Activated CD4-positive, alpha-beta T cell treated with anti-CD3 and anti-CD28 coated beads, Interleukin-2, amount 50 U/mL, for 24 hours (primary cell): ENCODE results near the gene ARHGEF7.

ENCODE experiments used
- DNase-seq, 2 donors: peaks; one replicate each; pipeline ENCODE4 v3.0.0-alpha.2; 2020; ENCODE audit warnings: low read depth in 1 of 2, low spot score in 1 of 2

ARHGEF7 gene

DNA sequence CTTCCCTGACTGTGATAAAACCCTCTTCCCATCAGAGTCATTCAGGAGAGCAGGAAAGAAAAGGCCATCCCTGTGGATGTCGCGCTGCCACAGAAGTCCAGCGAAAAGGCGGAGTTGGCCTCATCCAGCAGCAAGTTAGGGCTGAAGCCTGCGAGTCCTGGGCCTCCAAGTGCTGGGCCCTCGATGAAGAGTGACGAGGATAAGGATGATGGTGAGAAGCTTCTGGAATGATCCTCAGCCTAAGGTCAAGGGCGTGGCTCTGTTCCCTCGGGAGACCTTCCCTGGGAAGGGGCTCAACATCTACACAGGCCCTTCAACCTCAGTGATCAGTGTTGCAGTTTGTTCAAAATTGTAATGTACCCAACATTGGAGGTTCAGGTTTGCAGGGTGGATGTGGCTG lies 227.6 kb downstream of the ARHGEF7 start:
- DNase-seq, result no peak

DNA sequence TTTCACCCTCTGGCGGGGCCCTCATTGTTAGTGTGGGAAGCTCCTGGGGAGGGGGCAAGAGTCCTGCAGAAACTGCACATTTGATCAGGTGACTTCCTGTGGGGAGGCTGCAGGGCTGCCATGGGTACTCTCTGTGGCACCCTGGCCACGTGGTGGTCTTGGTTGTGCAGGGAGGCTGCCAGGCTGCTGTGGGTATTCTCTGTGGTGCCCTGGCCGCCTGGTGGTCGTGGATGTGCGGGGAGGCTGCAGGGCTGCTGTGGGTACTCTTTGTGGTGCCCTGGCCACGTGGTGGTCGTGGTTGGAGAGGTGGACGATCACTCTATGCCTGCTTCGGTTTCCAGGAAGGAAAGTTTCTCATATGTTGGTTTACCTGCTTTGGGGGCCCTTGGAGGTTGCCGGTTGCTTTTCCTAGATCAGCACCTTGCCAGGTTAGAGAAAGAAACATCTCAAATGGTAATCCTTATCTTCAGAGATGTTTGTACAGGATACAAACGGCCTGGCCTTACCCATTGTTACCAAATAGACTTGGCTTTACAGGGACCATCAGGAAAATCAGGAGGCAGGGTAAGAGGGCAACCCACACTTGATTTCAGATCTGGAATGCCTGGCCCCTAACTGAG lies 228.2 kb downstream of the ARHGEF7 start:
- no peak for DNase-seq

DNA sequence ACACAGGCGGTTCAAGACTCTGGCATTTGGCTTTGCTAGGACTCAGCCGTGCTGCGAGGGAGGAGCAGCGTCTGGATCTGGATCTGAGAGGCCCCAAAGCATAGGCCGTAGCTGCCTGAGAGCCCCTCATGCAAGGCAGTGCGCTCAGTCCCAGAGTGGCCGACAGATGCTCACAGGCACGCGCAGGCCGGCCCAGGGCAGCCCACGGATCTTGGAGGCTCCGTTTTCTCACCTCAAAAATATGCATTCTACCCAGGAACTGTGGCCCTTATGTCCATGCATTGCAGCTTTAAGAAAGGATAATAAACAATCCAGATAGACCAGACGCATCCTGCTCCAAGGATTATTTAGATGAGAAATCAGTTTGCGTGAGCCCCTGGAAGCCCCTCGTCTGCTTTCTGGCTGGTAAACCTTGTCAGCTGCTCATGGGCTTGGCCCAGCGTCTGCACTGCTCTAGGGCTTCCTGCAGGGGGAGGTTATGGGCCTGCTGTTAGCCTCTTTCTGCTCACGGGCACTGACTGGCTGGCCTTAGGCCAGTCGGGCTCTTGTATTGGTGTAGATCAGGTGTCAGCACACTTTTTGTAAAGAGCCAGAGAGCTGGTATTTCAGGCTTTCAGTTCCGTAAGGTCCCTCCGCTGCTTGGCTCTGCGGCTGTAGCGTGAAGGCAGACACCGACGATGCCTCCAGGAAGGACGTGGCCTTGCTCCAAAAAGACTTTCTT lies 229.5 kb downstream of the ARHGEF7 start:
- DNase-seq, result no peak

DNA sequence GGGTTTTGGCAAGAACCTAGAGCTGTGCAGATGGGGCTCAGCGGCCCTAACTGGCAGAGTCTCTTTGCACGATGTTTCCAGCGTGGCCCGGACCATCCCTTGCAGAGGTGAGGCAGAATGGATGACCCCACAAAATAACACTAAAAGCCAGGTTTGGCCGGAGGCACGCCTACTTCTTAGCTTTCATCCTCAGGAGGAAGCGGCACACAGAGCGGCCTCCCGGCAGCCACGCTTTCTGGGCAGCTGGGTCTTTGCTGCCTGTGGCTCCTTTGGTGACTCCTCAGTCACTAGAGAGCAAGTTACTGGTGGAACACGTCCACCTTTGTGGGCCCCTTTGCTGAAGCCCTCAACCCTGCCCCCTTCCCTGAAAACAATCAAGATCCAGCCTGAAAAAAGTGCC lies 230.6 kb downstream of the ARHGEF7 start:
- DNase-seq, result no peak

DNA sequence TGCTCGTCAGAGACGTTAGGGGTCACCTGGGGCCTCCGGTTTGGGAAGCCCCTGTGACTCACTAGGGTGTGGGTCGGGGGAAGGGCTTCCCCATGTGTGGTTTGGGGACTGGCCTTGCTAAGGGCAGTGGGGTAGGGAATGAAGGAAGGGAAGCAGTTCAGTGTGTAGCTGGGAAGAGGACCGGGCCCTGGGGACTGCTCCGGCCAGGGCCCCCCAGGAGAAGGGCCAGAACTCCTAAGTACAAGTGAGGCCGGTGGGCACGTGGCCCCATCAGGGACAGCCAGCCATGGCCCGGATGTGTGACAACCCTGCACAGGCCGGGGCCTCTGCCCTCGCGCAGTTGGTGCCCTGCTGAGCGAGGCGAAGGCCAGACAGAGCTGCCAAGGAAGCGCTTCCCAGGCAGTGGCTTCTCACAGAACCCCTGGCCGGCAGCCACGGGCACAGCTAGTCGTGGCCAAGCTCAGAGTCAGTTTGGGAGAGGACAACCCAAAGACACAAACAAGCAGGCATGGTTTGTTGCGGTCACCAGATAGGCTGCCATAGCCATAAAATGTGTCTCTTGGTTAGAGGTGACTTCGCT lies 231.1 kb downstream of the ARHGEF7 start:
- DNase-seq, result no peak

DNA sequence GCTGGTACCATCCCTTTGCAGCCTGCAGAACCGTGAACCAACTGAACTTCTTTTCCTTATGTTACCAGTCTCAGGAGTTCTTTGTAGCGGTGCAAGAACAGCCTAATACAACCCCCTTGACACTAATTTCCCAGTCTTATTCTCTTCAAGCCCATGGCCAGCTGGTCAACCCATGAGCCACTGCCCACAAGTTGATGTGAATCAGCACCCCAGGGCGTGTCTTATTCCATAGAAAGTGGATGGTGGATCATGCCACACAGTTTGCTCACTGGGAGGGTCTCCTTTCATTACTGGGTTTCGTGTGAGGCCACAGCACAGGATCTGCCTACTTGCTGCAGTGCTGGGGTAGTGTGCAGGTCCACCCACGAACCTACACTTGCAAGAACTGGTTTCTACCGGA lies 232.3 kb downstream of the ARHGEF7 start:
- DNase-seq, result no peak

DNA sequence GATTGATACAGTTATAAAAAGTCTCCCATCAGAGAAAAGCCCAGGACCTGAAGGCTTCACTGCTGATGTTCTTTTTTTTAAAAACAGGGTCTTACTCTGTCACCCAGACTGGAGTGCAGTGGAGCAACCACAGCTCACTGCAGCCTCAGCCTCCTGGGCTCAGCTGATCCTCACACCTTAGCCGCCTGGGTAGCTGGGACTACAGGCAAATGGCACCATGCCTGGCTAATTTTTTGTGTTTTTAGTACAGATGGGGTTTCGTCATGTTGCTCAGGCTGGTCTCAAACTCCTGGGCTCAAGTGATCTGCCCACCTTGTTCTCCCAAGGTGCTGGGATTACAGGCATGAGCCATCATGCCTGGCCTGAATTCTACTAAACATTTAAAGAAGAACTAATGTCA lies 238.4 kb downstream of the ARHGEF7 start:
- DNase-seq, result no peak

DNA sequence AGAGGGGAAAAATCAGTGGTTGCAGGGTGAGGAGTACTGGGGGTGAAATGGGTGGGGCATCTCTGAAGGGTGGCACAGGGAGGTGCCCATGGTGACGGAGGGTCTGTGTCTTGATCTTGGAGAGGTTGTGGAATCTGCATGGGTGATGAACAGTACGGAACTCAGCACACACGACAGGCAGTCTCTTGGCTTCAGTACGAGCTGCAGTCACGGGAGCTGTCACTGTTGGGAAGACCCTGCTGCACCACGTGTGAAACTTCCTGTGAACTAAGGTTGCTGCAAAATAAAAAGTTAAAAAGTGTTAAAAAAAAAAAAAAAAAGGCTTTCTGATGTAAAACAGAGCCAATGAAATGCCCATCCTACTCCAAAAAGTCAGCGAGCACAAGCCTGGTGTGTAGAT lies 239.7 kb downstream of the ARHGEF7 start:
- no peak for DNase-seq
